Measurements from ENCODE around the gene EPHA4.

The EPHA4 gene

DNA sequence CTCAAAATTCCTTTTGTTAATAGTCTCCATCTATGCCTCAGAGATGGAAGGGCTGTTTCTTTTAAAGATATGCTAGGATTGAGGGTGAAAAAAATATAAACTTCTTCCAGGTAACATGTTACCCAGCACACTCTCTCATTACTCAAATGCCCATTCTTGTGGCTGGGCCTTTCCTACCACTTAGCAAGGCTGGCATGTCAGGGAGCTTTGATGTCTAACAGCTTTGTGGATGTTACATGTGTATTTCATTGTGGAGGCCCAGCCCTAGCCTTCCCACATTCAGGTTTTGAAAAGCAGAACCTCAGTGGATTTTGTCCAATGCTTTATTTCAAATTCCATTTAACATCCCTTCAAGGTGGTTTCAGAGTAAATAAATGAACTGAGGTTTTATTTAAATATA lies 191.4 kb downstream of the EPHA4 start:
- DNase-seq = no peak

DNA sequence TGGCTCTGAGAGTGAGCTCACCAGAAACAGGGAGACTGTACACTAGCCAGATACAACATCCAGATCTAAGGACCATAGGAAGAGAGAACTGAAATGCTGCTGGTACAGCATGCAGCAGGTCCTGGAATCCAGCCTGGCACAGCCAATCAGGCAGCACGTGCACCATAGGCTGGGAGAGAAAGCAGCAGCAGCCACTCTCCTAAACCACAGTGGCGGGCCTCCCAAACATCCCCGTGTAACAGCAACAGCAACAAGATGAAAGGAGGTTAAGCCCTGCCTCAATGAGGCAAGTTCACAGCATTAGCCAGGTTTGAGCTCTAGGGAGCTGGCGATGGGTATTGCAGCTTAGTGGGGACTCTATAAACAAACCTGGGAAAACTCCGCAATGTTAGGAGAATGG lies 192.0 kb downstream of the EPHA4 start:
- no peak for DNase-seq

DNA sequence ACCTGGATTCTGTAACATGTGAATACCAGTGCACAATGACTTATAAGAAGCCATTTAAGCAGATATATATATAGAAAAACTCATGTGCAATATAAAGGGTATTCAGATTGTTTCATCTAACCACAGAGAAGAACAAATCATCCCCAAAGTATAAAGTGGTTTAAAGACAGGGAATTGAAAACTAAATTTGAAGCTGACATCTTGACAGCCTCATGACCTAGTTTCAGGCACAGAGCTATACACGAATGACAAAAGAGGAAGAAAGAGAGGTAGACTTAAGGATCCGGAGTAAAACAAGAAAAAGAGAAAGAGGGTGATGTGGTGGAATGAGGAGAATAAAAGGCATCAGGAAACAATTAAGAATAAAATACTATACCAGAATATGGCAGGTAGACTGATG lies 194.5 kb downstream of the EPHA4 start:
- no peak for DNase-seq

DNA sequence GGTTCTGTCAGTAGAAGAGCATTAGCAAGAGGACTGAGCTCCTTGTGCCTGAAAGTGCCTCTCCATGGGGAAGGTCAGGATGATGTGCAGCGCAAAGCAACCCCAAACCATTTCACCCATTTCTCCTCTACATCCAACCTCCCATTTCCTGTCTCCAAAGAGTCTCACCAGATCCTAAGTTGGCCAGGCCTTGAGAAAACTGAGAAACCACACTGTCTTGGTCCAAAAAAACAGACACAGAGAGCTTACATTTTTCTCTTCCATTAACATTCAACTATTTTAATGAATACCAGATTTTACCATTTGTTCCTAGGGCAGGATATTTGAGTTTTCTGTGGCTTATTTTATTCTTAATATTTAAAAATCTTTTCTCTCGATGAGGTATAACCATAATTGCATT lies 195.0 kb downstream of the EPHA4 start:
- DNase-seq = no peak

DNA sequence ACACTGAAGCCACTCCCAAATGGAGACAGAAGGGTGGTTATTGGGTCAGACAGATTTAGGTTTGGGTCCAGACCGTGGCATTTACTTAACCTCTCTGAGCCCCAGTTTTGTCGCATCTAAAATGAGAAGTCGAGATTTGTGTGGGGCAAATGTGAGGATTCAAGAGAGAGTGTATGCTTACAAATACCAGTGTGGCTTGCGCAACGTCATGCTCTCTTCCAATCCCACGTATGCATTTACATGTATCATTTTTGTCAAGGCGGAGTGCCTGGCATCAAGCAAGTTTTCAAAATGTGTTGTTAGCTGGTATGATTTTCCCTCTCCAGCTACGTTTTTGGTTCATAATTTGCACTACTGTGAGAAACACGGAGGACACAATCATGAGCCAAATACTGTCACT lies 197.9 kb downstream of the EPHA4 start:
- DNase-seq = no peak

DNA sequence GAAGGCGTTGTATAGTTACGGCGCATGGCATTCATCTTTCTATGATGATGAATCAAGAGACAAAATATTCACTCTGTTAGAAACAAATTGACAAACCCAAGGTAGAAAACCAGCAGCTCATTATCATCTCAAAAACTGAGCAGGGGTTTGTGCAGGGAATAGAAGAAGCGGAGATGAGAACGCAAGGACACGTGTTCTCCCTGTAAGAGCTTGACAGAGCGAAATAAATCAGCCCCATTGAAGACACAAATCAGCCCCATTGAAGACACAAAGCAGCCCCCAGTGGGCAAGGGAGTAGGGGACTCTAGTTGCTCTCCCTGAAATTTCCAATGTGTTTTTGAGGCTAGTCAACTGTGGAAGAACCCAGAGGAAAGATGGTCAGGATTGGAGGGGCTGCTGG lies 199.2 kb downstream of the EPHA4 start:
- no peak for DNase-seq

DNA sequence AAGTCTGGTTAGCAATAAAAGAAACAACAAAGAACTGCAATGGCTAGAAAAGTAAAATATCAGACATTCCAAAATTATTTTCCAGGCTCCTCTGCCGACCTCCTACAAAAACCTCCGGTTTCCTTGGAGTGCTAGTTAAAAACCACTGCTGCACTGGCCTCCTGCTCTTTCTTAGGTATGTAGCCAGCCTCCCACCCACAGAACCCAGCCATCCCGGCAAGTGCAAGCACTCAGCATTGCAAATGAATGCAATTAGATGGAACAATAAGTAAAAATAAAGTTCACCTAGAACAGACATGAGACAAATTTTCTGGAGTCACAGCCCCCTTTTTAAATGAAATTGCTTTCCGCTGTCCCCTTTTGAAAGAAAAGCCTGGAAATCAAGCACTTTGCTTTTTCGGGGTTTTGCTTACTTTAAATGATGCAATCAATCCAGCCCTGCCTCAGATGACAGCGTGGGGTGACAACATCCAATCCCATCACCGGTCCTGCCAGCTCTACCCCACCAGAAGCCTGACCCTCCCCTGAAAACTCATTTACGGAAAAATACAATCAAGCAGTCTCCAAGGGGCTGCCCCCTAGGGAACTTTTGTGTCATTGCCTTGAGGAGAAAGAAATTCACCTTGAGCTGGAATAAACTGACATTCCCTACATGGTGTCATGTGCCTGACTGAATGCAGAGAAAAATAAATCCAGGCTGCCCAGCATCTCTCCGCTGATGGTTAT lies 199.8 kb downstream of the EPHA4 start:
- no peak for DNase-seq

DNA sequence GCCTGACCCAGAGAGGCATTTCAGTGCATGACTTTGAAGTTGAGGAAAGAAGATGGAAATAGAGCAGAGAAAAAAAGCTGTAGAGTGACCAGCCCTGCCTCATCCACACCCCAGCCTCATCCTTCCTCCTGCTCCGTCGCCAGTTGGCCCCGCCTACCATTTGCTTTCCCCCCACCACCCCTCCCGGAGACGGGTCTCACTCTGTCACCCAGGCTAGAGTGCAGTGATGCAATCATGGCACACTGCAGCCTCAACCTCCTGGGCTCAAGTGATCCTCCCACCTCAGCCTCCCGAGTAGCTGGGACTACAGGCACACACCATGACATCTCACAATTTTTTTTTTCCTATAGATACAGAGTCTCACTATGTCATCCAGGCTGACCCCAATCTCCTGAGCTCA lies 200.8 kb downstream of the EPHA4 start:
- DNase-seq = no peak

DNA sequence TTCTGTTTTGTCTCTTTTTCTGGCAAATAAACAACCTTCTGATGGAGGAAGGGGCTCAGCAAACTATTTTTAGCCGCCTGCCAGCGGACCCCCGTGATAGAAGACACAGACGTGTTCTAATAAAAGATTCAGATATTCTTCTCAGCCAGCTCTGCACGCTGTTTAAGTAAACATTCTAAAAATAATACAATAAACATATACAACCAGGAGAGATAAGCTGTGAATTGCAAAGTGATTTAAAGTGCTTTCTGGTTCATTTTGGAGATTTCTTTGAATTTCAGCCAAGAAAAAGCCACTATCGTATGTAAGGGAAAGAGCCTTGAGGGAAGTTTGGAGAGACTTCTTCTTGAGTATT lies 201.3 kb downstream of the EPHA4 start:
- no peak for DNase-seq

DNA sequence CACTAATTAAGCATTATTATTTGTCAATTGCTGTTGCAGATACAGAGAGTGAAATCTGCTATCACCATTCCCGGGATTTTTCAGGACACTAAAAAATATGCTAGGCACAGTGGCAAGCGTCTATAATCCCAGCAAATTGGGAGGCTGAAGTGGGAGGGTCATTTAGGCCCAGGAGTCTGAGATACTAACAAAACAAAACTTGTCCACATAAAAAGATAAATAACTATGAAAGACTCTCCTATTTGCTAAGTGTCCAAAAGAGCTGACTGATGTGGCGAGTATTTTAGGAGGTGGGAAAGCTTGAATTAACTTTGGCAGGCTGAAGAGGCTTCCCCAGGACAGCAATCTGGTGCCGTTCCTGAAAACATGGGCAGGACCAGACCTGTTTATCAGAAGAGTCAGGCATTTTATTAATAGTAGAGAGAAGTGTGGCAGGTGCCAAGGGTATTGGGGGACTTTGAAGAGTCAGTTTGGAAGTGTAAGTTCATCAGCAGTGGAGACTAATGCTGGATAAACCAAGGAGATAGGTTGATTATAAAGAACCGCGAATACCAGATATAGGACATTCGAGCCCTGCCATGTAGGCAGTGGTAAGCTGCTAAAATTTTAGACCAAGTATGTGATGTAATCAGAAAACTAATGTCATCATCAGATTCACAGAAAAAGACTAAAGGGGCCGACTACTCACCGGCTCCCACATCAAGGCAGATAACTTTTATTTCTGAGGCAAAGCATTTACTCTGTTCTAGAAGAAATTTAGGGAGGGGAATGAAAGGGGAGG lies 201.8 kb downstream of the EPHA4 start:
- no peak for DNase-seq

Measured in NCI-H1092 (cell line).